Prostate gland (tissue), 2 donors: ENCODE data around the gene RPUSD1. TPM values are rescaled to one million over a fixed set of nuclear protein-coding genes. Genes with fewer than 3 reads are reported as not detected.
"Not testable (repeated sequence)": the region's sequence is repeated elsewhere in the genome, so short reads cannot be mapped to it uniquely, and the experiment has no call there.

Experiments
- DNase-seq: peaks from one replicate; pipeline ENCODE4 v3.0.0-alpha.2; 2019; ENCODE audit warnings: low spot score
- H3K27ac ChIP-seq, 2 donors: fragments of 200-600 bp; sonication (generic); 2 replicates each; pipeline ENCODE4 v1.5.1; 2017 to 2019
- H3K27me3 ChIP-seq: fragments of 200-600 bp; sonication (generic); replicated peaks from 2 replicates; pipeline ENCODE4 v1.5.1; 2019; ENCODE audit not compliant: insufficient read depth
- H3K36me3 ChIP-seq, 2 donors: fragments of 200-600 bp; sonication (generic); 1 replicate in 1 of 2; 2 replicates in 1 of 2; pipeline versions ENCODE4 v1.5.1 to v1.8.1; 2017 to 2019
- H3K4me1 ChIP-seq: fragments of 200-600 bp; sonication (generic); replicated peaks from 2 replicates; pipeline ENCODE4 v1.5.1; 2019
- H3K4me3 ChIP-seq, 2 donors: fragments of 200-600 bp; sonication (generic); 2 replicates each; pipeline ENCODE4 v1.5.1; 2017 to 2019
- H3K9me3 ChIP-seq: fragments of 200-600 bp; sonication (generic); 2 replicates; pipeline ENCODE4 v1.5.1; 2017
- POLR2A ChIP-seq: fragments of 450-650 bp; IDR thresholded peaks from one replicate; pipeline ENCODE4 v1.6.1; 2016; ENCODE audit warnings: antibody characterized with exemption, mild to moderate bottlenecking
- POLR2AphosphoS5 ChIP-seq: sonication (generic); formaldehyde crosslinking; IDR thresholded peaks from one replicate; pipeline ENCODE4 v1.6.1; 2017; ENCODE audit warnings: antibody characterized with exemption
- WGBS: methylation state at CpG from one replicate; pipeline ENCODE4 v1.1.5; 2018; 5-methylcytosine and 5-hydroxymethylcytosine counted together
- intact Hi-C: fragments of 100-400 bp; cut with DNase I; formaldehyde crosslinking; loops from one replicate; pipeline ENCODE4 v1.14.2; 2022
- total RNA-seq, 2 donors: library from RNA; depleted of rRNA; stranded (reverse); fragments of >200 nt; gene quantifications; one replicate each; pipeline ENCODE4 v1.1.0, GENCODE V29; 2016
- TF ChIP-seq, protein P1 (sequence below), 4 experiments: fragments of 200-600 bp in 2 of 4; fragments of 450-650 bp in 2 of 4; sonication (generic) in 2 of 4; IDR thresholded peaks; 1 replicate in 3 of 4; 2 replicates in 1 of 4; pipeline ENCODE4 v1.5.1; 2016 to 2019; ENCODE audit warnings: antibody characterized with exemption in 4 of 4, mild to moderate bottlenecking in 2 of 4, moderate library complexity in 2 of 4

Gene RPUSD1, protein sequence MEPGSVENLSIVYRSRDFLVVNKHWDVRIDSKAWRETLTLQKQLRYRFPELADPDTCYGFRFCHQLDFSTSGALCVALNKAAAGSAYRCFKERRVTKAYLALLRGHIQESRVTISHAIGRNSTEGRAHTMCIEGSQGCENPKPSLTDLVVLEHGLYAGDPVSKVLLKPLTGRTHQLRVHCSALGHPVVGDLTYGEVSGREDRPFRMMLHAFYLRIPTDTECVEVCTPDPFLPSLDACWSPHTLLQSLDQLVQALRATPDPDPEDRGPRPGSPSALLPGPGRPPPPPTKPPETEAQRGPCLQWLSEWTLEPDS
- total RNA-seq = 10 to 100 TPM; 22.0 to 32.4 TPM

DNA sequence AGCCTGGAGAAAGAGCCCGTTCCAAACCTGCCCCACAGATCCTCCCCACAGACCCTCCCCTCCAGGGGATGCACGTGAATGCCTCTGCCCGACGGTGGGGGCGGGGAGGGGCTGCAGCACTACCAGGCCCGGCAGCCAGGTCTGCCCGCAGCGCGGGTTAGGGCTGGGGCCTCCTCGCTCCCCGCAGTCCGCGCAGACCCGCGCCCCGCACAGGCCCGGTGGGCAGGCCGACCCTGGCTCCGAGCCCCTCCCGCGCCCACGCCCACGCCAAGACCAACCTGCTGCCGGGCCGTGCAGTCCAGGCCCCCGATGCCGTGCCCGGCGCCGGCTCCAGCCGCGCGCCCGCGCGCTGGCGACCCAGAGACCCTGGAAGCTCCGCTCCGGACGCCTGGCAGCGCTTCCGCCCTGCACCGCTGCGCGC, at the start of gene RPUSD1:
TSS of gene RPUSD1 (minus strand) at position 404 of the 421 bp plus-strand sequence. CDS start 644 bp downstream, outside the sequence.
- TF ChIP-seq, protein P1, sequence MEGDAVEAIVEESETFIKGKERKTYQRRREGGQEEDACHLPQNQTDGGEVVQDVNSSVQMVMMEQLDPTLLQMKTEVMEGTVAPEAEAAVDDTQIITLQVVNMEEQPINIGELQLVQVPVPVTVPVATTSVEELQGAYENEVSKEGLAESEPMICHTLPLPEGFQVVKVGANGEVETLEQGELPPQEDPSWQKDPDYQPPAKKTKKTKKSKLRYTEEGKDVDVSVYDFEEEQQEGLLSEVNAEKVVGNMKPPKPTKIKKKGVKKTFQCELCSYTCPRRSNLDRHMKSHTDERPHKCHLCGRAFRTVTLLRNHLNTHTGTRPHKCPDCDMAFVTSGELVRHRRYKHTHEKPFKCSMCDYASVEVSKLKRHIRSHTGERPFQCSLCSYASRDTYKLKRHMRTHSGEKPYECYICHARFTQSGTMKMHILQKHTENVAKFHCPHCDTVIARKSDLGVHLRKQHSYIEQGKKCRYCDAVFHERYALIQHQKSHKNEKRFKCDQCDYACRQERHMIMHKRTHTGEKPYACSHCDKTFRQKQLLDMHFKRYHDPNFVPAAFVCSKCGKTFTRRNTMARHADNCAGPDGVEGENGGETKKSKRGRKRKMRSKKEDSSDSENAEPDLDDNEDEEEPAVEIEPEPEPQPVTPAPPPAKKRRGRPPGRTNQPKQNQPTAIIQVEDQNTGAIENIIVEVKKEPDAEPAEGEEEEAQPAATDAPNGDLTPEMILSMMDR (IDR thresholded peaks at IDR 0.05) = peak in 1 of 4 experiments; percentile 28
- TF ChIP-seq POLR2A = no peak
- Histone ChIP-seq H3K27me3 (peaks cover 3% of the 10 kb centered on the region), H3K36me3 (no peaks in the 10 kb centered on the region), H3K4me3 (peak within 1 kb of the TSS; percentile 91 to 99), H3K4me1 (peaks cover 5% of the 10 kb centered on the region), H3K9me3 (no peaks in the 10 kb centered on the region), H3K27ac (peak within 1 kb of the TSS; percentile 39 to 53)
- intact Hi-C loops = loop anchor here (5.0 kb wide), 1 partner anchor 76 kb away; no protein-coding TSS in a partner anchor
- DNase-seq = no peak
- WGBS = 0% methylated on average over 16 of the region's 45 CpGs

DNA sequence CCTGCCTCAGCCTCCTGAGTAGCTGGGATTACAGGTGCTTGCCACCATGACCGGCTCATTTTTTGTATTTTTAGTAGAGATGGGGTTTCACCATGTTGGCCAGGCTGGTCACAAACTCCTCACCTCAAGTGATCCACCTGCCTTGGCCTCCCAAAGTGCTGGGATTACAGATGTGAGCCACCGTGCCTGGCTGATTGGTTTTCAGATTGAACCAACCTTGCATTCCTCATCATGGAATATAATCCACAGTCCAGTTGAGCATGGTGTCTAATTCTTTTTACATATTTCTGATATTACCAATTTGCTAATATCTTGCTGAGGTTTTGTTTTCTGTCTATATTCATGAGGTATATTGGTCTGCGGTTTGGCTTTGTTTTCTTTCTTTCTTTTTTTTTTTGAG, 48.6 kb upstream of the RPUSD1 start:
- WGBS = 92% methylated on average over 3 of the region's 3 CpGs
- H3K27me3 ChIP-seq, H3K9me3 ChIP-seq, H3K4me3 ChIP-seq, intact Hi-C loops, DNase-seq, H3K36me3 ChIP-seq, H3K27ac ChIP-seq, H3K4me1 ChIP-seq: not testable (repeated sequence)

DNA sequence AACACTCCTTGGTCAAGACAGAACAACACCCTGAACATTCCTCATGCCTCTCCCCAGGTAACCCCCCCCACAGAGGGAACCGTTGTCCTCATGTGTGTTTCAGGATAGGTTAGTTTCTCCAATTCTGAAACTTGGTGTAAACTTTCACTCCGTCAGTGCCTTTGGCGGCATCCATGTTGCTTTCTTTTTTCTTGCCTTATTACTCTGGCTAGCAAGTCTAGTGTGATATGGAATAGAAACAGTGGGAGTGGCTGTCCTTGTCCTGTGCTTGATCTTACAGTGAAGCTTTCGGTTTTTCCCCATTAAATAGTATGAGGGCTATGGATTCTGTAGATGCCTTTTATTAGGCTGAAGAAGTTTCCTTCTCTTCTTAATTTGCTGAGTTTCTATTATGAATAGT, 48.0 kb upstream of the RPUSD1 start:
- WGBS = 88% methylated on average over 4 of the region's 4 CpGs
- Histone ChIP-seq H3K4me1 (no peaks in the 10 kb centered on the region), H3K27me3 (no peaks in the 10 kb centered on the region), H3K9me3 (no peaks in the 10 kb centered on the region), H3K4me3 (no peak overlapping the region), H3K27ac (no peak overlapping the region), H3K36me3 (no peaks in the 10 kb centered on the region)
- no peak for DNase-seq
- intact Hi-C loops = no loop called here
- TF ChIP-seq POLR2AphosphoS5 (no peak), POLR2A (no peak)
- TF ChIP-seq, protein P1 (IDR thresholded peaks at IDR 0.05) = no peak

DNA sequence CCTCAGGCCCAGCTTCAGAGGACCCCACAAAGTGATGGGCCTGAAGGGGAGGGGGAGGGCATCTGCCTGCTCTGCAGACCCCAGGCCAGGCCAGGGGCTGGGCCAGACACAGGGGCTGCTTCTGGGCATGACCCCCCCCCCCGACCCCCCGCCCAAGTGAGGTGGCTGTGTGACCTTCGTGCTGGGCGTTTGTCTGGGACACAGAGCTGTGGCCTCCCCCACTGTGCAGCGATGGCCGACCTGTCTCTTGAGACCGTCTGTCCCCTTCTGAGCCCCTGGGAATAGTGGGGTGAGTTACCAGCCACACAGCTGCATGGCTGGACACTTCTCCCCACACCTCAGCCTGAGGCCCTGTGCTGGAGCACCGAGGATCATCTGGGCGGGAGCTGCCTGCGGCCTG, 47.2 kb upstream of the RPUSD1 start:
- DNase-seq = no peak
- 95% methylated on average over 10 of the region's 10 CpGs for WGBS
- H3K27me3 ChIP-seq = no peaks in the 10 kb centered on the region
- TF ChIP-seq, protein P1 (IDR thresholded peaks at IDR 0.05) = no peak
- no peak for TF ChIP-seq POLR2AphosphoS5
- TF ChIP-seq POLR2A = no peak
- no peaks in the 10 kb centered on the region for H3K9me3 ChIP-seq
- no peaks in the 10 kb centered on the region for H3K4me1 ChIP-seq
- intact Hi-C loops = no loop called here
- no peak overlapping the region for H3K4me3 ChIP-seq
- no peak overlapping the region for H3K27ac ChIP-seq
- no peaks in the 10 kb centered on the region for H3K36me3 ChIP-seq

DNA sequence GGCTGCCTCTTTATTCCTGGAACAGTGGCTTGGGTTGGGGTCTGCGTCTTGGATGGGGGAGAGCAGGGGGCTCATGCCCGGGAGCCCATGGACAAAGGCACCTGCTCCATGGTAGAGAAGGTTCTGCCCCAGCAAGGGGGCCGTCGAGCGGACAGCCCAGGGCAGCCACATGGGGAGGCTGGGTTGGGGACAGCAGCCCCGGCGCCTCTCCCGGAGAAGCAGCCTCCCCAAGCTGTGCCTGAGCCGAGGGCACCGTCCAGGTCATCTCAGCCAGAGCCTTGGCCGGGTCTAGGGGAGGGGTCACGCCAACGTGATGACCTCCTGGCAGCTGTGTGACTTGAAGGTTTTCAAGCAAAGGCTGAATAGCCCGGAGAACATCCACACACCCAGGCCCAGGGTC, 45.2 kb upstream of the RPUSD1 start:
- 88% methylated on average over 14 of the region's 14 CpGs for WGBS
- Histone ChIP-seq H3K36me3 (no peaks in the 10 kb centered on the region), H3K9me3 (no peaks in the 10 kb centered on the region), H3K4me1 (no peaks in the 10 kb centered on the region), H3K4me3 (no peak overlapping the region), H3K27ac (no peak overlapping the region), H3K27me3 (no peaks in the 10 kb centered on the region)
- TF ChIP-seq POLR2A = no peak
- TF ChIP-seq, protein P1 (IDR thresholded peaks at IDR 0.05) = no peak
- no peak for TF ChIP-seq POLR2AphosphoS5
- intact Hi-C loops = no loop called here
- DNase-seq = no peak
